HG03280 (cell line): ENCODE data around the gene FAM20C.
"Not testable (repeated sequence)": the region's sequence is repeated elsewhere in the genome, so short reads cannot be mapped to it uniquely, and the experiment has no call there.

Experiments used
- ATAC-seq: cut with Tn5 transposase; IDR thresholded peaks from one replicate; pipeline ENCODE4 v1.9.1; 2021; ENCODE audit warnings: mild to moderate bottlenecking, moderate library complexity; ENCODE audit not compliant: unreplicated experiment

FAM20C gene

DNA sequence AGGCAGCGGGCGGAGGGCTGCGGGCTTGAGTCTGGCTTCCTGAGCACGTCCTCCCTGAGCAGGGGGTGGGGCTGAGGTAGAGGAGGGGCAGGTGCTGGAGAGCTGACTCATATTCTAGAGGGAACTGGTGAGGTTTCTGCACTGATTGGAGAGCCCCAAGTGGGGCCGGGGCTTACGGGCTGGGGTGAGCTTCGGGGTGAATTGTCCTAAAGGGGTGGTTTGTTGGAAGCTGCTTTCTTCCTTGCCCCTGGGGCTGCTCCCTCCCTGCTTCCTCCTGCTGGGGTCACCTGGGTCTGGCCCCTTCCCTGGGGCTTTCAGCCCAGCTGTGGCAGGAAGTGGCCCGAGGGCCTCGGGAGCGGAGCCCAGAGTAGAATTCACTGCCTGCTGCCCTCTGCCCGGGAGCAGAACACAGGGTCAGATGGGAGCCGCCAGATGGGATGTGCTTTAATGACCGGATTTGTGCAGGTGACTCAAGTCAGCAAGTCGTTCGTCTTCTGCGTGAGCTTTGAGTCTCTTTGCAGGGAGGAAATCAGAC lies 48.6 kb downstream of the FAM20C start:
- ATAC-seq = no peak

DNA sequence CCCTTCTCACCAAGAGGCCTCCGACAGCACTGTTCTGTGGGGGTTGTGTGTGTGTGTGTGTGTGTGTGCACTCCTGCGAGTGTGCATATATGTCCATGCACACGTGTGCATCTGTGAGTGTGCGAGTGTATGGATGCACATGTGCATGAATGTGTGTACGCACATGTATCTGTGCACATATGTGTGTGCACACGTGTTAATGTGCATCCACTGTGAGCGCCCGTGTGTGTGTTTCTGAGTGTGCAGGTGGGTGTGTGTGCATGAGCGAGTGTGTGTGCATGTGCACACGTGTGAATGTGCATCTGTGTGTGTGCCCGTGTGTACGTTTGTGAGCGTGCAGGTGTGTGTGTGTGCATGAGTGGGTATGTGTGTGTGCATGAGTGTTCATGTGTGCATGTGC lies 49.1 kb downstream of the FAM20C start:
- no peak for ATAC-seq

DNA sequence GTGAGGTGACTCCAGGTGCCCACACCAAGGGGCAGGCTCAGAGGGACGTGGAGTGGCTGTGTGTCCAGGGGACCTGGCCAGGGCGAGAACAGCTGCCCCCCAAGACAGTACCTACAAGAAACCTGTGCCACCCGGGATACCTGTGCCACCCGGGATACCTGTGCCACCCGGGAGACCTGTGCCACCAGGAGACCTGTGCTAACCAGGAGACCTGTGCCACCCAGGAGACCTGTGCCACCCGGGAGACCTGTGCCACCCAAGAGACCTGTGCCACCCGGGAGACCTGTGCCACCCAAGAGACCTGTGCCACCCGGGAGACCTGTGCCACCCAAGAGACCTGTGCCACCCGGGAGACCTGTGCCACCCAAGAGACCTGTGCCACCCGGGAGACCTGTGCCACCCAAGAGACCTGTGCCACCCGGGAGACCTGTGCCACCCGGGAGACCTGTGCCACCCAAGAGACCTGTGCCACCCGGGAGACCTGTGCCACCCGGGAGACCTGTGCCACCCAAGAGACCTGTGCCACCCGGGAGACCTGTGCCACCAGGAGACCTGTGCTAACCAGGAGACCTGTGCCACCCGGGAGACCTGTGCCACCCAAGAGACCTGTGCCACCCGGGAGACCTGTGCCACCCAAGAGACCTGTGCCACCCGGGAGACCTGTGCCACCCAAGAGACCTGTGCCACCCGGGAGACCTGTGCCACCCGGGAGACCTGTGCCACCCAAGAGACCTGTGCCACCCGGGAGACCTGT lies 50.6 kb downstream of the FAM20C start:
- not testable (repeated sequence) for ATAC-seq

DNA sequence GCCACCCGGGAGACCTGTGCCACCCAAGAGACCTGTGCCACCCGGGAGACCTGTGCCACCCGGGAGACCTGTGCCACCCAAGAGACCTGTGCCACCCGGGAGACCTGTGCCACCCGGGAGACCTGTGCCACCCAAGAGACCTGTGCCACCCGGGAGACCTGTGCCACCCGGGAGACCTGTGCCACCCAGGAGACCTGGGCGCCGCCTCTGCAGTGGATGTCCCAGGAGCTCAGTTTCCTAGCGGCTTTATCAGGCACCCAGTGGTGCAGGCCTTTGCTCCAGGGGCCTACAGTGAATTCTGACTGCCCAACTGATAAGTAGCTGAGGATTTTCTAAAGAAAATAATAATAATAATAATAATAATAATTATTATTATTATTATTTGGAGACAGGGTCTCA lies 51.2 kb downstream of the FAM20C start:
- ATAC-seq = not testable (repeated sequence)

DNA sequence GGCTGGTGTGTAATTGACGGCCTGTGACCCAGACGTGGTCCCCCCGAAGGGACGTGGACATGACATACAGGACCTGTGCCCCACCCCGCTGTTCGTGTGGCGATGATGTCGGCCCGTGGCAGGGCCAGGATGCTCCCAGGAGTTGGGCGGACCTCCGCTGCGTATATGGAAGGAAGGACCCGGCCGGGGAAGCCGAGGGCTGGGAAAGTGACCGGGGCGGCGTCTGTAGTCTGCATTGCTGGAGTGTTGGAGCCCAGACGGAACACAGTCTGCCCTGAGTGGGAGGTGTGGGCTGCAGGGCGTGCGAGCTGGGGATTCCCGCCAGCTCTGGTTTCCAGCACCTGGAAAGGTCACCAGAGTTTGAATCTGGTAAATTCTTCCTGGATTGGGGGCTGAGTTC lies 52.6 kb downstream of the FAM20C start:
- ATAC-seq = no peak

DNA sequence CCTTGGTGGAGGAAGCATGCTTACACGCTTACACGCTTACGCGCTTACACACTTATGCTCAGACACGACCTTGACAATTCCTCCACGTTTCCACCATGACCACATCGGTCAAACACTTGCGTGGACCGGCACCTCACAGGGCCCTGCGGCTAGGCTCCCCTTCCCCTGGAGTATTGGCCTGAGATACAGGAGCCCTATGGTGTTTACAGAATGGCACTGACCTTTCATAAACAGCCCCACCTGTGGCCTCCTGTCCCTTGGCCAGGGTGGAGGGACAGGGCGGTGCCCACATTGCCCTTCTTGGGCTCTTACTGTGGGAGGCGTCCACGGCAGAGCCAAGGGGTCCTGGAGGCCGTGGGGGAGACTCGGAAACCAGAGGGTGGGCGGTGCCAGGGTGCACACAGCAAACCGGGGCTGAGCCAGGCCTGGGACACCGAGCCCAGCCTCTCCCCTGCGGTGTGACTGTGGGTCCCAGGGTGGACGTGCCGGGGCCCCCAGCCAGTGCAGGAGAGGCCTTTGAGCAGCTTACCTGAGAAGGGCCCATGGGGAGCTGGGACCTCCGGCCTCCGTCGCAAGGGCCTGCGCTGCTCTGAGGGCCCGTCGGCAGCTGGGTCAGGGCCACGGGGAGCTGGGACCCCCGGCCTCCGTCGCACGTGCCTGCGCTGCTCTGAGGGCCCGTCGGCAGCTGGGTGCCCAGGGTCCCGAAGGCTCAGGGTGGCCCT lies 53.4 kb downstream of the FAM20C start:
- ATAC-seq = no peak

DNA sequence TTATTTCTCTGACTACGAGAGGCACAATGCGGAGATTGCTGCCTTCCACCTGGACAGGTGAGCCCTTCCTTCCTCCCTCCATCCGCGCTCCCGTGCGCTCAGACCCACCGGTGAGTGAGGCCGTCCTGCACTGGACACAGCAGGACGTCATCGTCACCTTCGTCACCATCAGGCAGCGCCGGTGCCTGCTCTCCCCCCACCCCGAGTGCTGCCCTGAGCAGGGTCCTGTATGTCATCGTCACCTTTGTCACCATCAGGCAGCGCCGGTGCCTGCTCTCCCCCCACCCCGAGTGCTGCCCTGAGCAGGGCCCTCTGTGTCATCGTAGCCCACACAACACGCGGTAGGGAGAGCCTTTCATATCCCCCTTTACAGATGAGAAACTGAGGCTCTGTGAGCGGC lies 54.1 kb downstream of the FAM20C start:
- no peak for ATAC-seq

GRCh38 chr7:247181-247580 lies 54.8 kb downstream of the FAM20C start:
- no peak for ATAC-seq

- ATAC-seq = no peak
Measured at GRCh38 chr7:247636-248035, 55.3 kb downstream of the FAM20C start.

DNA sequence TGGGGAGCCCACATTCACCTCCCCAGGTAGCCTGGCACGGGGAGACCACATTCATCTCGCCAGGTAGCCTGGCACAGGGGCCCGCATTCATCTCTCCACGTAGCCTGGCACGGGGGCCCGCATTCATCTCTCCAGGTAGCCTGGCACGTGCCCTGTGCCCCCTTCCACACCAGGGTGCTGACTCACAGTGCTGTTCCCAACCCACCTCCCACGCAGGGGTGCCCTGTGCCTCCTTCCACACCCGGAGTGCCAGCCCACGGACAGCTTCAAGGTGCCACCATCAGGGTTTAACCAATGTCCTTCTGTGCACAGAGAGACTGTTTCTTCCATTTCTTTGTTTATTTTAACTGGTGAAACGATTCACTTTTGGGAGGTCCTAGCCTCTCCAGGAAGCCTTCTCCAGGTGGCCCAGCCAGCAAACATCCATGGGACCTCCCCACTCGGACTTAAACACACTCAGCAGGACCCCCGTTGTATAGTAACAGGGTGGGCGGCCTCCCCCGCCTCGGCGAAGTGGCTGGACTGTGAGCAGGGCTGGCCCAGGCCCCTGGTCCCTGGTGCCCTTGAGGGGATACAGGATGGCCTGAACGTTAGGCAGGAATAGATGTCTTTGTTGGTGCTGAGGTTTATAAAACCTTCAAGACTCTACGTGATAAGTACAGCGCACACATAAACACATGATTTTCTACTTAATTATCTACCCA lies 56.5 kb downstream of the FAM20C start:
- no peak for ATAC-seq

DNA sequence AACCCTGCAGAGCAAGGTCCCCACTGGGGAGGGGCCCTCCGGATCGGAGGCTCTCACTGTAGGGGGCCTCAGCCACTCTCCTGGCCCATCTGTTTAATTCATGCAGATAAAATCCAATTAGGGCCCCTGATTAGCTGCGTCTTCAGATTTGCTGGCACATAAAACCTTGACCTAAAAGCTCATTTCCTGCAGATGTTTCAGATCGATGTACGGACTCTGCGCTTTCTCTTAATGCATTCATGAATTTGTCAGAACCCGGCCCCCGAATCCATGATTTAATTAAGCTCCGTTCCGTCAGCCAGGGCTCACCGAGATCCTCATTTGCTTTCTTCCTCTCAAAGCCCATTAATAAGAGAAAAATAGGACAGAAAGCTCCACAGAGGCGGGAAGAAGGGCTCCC lies 57.6 kb downstream of the FAM20C start:
- no peak for ATAC-seq

DNA sequence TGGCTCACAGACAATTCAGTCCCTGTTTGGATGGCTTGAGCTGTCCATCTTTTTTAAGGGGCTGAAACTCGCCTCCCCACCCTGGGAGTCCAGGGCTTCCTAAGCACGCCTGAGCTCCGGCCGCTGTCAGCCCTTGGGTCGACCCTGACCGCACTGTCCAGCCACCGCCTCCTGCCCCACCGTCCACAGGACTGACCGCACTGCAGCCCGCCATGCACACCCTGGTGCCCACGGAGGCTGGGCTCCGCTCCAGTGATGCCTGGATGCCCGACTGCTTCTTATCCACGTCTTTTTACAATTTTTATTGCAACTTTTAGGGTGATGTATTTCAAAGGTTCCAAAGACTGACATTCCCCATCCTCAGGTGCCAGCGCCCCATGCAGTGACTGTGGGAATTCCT lies 58.2 kb downstream of the FAM20C start:
- no peak for ATAC-seq

GRCh38 chr7:251005-251404 lies 58.6 kb downstream of the FAM20C start:
- no peak for ATAC-seq

DNA sequence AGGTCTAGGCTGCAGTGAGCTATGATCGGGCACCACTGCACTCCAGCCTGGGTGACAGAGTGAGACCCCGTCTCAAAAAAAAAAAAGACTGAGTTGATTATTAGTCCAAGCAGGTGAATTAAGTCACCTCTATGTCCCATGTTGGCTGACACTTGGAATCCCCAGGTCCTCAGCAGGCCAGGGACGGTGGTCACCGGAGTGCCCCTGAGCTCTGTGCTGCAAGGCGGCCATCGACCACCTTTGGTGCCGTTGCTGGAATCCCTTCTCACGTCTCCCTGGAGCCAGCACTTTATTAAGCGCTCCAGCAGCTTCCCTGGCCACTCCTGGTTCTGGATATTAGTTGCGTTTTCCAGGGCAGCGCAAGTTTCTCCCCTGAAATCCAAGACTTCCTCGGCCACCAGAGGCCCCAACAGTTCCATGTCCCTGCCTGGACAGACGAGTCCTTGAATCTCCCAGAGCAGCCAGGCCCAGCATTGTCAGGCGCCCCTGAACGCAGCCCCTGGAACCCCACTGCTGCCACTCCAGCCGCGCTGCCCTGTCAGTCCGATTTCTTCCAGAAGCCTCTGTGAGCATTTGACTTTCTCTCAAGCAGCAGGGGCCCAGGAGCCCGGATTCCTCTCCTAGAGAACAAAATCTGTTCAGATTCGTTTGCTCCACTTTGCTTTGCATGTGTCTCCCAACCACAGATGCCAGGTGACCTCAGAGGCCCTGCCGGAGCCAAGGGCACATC lies 59.2 kb downstream of the FAM20C start:
- no peak for ATAC-seq

DNA sequence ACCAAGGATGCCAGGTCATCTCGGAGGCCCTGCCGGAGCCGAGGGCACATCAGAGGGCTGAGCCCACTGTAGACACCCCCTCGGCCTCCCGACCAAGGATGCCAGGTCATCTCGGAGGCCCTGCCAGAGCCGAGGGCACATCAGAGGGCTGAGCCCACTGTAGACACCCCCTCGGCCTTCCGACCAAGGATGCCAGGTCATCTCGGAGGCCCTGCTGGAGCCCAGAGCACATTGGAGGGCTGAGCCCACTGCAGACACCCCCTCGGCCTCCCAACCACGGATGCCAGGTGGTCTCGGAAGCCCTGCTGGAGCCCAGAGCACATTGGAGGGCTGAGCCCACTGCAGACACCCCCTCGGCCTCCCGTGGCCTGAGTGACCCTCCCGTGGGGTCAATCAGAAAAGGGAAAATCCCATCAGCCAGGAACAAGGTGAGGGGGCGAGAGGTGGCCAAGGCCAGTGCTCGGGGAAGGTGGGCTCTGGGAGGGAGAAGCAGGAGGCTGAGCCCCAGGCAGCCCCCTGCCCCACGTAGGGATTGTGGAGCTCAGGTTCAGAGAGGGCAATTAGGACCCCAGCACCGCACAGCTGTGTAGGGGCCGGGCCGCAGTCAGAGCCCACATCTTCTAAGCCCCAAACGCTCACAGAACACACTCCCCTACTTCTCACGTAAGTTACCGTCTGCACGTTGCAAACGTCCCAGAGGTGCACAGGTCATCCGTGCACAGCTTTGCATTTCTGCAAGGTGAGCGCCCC lies 60.0 kb downstream of the FAM20C start:
- no peak for ATAC-seq

GRCh38 chr7:252981-253380 lies 60.6 kb downstream of the FAM20C start:
- no peak for ATAC-seq

DNA sequence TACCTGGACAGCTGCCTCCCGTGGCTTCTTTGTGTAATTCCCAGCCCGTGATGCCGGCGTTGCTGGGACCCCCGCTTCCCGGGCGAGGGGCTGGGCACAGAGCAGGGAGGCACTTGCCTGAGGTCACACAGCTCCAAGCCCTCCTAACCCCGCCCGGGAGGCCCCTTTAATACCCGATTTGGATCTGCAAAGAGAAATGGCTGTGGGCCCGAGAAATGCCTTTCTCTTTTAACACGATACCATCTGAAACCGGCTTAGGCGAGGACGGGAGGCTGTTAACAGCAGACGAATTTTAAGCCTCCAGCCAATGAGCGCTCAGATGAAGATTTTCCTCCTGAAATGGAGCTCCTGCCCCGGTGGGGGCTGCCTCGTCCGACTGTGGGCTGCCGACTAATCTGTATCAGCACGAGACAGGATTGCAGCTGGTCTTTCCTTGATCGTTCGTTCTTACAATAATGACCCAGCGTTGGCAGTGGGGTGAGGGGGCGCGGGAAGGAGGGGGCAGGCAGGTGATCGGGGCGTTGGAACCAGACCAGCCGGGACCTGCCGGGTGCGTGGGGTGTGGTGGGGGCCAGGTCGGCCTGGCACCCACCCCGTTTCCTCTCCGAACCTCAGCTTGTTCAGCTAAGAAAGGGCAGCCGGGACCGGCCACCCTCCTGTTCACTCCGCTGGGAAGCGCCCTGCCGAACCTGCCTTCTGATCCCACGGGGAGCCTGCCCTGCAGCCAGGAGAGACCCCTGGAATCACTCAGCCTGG lies 61.4 kb downstream of the FAM20C start:
- ATAC-seq = no peak

- no peak for ATAC-seq
Measured at GRCh38 chr7:254337-255037, 62.1 kb downstream of the FAM20C start.

GRCh38 chr7:255038-255435 lies 62.7 kb downstream of the FAM20C start:
- ATAC-seq = no peak
